Loucy (cell line): ENCODE data around the gene SIK1.

Experiments
- H2AFZ ChIP-seq: fragments of 200-600 bp; sonication (generic); 2 replicates; pipeline ENCODE4 v1.6.0; 2016; ENCODE audit warnings: antibody characterized with exemption, mild to moderate bottlenecking, low read length, moderate library complexity
- H3F3A ChIP-seq: fragments of 200-600 bp; 2 replicates; pipeline ENCODE4 v1.6.0; 2016; ENCODE audit warnings: antibody characterized with exemption, low read depth, mild to moderate bottlenecking
- H3K27me3 ChIP-seq: fragments of 200-600 bp; sonication (generic); 2 replicates; pipeline ENCODE4 v1.6.1; 2014; ENCODE audit warnings: low read length, mild to moderate bottlenecking; ENCODE audit not compliant: insufficient read depth, poor library complexity, severe bottlenecking
- H3K36me3 ChIP-seq: fragments of 200-600 bp; sonication (generic); 2 replicates; pipeline ENCODE4 v1.6.1; 2016; ENCODE audit warnings: low read length; ENCODE audit not compliant: insufficient read depth
- H3K4me1 ChIP-seq: fragments of 200-600 bp; sonication (generic); 2 replicates; pipeline ENCODE4 v1.5.1; 2014; ENCODE audit warnings: low read length, mild to moderate bottlenecking; ENCODE audit not compliant: insufficient read depth, poor library complexity, severe bottlenecking
- H3K4me2 ChIP-seq: fragments of 200-600 bp; sonication (generic); 2 replicates; pipeline ENCODE4 v1.6.0; 2014; ENCODE audit warnings: antibody characterized with exemption, low read length, low read depth, mild to moderate bottlenecking; ENCODE audit not compliant: poor library complexity, severe bottlenecking
- H3K4me3 ChIP-seq: fragments of 200-600 bp; sonication (generic); 2 replicates; pipeline ENCODE4 v1.5.1; 2014; ENCODE audit warnings: low read length, mild to moderate bottlenecking, mixed read lengths; ENCODE audit not compliant: poor library complexity, severe bottlenecking
- H3K79me2 ChIP-seq: fragments of 200-600 bp; sonication (generic); 2 replicates; pipeline ENCODE4 v1.6.1; 2014; ENCODE audit warnings: low read length; ENCODE audit not compliant: insufficient read depth
- H3K9ac ChIP-seq: fragments of 200-600 bp; sonication (generic); 2 replicates; pipeline ENCODE4 v1.6.0; 2014; ENCODE audit warnings: mild to moderate bottlenecking, low read depth, low read length, moderate library complexity; ENCODE audit not compliant: poor library complexity, severe bottlenecking
- H3K9me2 ChIP-seq: fragments of 200-600 bp; sonication (generic); replicated peaks from 2 replicates; pipeline ENCODE4 v1.6.1; 2016; ENCODE audit warnings: low read depth, low read length, mixed read lengths
- H3K9me3 ChIP-seq: fragments of 200-600 bp; sonication (generic); 2 replicates; pipeline ENCODE4 v1.6.1; 2014; ENCODE audit warnings: mild to moderate bottlenecking, antibody characterized with exemption, low read length, low read depth; ENCODE audit not compliant: insufficient read depth
- H4K20me1 ChIP-seq: fragments of 200-600 bp; sonication (generic); 2 replicates; pipeline ENCODE4 v1.6.0; 2014; ENCODE audit warnings: antibody characterized with exemption, low read length, mild to moderate bottlenecking; ENCODE audit not compliant: insufficient read depth, poor library complexity, severe bottlenecking
- EZH2phosphoT487 ChIP-seq: fragments of 200-600 bp; IDR thresholded peaks from 2 replicates; pipeline ENCODE4 v1.6.1; 2018; ENCODE audit warnings: antibody characterized with exemption, mild to moderate bottlenecking, moderate library complexity, borderline replicate concordance
- TF ChIP-seq, protein P1 (sequence below): fragments of 200-600 bp; sonication (generic); conservative IDR thresholded peaks from 2 replicates; pipeline ENCODE4 v1.5.1; 2014; ENCODE audit warnings: mild to moderate bottlenecking, antibody characterized with exemption, low read length

Gene SIK1

DNA sequence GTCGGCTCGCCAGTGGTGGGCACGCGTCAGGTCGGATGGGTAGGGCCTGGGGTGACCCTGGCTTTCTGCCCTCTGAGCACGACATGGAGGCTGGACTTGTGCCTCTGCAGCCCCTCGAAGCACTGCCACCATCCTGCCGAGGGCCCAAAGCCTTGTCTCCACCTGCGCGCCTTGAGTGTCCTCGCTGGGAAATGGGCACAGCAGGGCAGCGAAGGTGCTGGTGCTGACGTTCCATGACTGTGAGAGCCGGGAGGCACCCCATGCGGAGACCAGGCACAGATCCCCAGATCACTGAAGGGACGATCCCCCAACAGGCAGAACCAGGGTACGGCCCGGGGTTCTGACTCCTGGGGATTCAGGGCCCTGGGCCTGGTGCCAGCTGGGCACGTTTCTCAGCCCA lies 60.3 kb downstream of the SIK1 start:
- Histone ChIP-seq H3K79me2 (no peaks in the 10 kb centered on the region), H3K4me2 (no peak overlapping the region)

DNA sequence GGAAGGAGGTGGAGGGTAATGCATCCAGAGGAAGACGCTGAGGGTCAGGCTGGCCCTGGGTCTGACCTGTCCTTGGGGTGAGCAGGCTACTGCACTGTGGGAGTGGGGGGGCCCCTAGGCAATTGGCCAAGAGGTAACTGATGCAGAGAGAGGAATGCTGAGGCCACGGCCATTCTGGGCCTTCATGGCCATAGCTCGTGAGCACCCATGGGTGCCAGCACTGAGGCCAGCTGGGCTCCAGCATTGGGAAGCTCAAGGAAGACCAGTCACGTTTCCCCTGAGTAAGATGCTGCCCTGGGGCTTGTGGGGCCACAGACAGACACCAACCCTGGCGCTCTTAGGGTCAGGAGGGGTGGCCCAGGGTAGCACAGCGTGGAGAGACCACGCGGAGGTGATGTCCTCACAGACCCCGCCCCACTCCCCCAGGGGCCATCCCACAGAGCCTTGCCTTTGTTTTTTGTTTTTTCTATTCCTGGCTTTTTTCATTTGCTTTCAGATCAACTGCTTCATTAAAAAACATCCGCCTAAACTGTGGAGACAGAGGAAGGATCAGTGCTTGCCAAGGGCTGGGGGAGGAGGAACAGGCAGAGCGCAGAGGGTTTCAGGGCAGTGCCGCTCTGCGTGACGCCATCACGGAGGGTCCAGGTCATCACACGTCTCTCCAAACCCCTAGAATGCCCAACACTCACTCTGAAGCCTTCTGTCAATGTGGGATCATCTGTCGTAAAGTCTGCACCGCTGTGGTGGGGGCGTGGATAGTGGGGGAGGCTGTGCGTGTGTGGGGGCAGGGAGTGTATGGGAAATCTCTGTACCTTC lies 61.1 kb downstream of the SIK1 start:
- H3K9me2 ChIP-seq = no peaks in the 10 kb centered on the region
- H3K79me2 ChIP-seq = no peaks in the 10 kb centered on the region; the same call in 1 of the 2 replicates
- no peak overlapping the region for H3K4me2 ChIP-seq
- no peak overlapping the region for H2AFZ ChIP-seq
- H3K4me1 ChIP-seq = peaks cover 35% of the 10 kb centered on the region
- H3K27me3 ChIP-seq = no peaks in the 10 kb centered on the region
- no peak overlapping the region for H3K4me3 ChIP-seq
- no peak for TF ChIP-seq EZH2phosphoT487
- TF ChIP-seq, protein P1, sequence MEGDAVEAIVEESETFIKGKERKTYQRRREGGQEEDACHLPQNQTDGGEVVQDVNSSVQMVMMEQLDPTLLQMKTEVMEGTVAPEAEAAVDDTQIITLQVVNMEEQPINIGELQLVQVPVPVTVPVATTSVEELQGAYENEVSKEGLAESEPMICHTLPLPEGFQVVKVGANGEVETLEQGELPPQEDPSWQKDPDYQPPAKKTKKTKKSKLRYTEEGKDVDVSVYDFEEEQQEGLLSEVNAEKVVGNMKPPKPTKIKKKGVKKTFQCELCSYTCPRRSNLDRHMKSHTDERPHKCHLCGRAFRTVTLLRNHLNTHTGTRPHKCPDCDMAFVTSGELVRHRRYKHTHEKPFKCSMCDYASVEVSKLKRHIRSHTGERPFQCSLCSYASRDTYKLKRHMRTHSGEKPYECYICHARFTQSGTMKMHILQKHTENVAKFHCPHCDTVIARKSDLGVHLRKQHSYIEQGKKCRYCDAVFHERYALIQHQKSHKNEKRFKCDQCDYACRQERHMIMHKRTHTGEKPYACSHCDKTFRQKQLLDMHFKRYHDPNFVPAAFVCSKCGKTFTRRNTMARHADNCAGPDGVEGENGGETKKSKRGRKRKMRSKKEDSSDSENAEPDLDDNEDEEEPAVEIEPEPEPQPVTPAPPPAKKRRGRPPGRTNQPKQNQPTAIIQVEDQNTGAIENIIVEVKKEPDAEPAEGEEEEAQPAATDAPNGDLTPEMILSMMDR = no peak
- no peaks in the 10 kb centered on the region for H4K20me1 ChIP-seq
- H3K9ac ChIP-seq = no peak overlapping the region
- no peaks in the 10 kb centered on the region for H3K9me3 ChIP-seq
- H3F3A ChIP-seq = no peaks in the 10 kb centered on the region
- H3K36me3 ChIP-seq = no peaks in the 10 kb centered on the region

More for the DNA sequence above, 60.3 kb downstream of the SIK1 start:
- H2AFZ ChIP-seq = no peak overlapping the region
- H3F3A ChIP-seq = no peaks in the 10 kb centered on the region
- no peaks in the 10 kb centered on the region for H3K9me3 ChIP-seq
- H3K4me1 ChIP-seq = peaks cover 31% of the 10 kb centered on the region
- no peaks in the 10 kb centered on the region for H3K36me3 ChIP-seq
- H3K4me3 ChIP-seq = no peak overlapping the region
- H3K9ac ChIP-seq = no peak overlapping the region
- TF ChIP-seq, protein P1 = no peak
- TF ChIP-seq EZH2phosphoT487 = no peak
- H4K20me1 ChIP-seq = no peaks in the 10 kb centered on the region
- no peaks in the 10 kb centered on the region for H3K27me3 ChIP-seq
- H3K9me2 ChIP-seq = no peaks in the 10 kb centered on the region

DNA sequence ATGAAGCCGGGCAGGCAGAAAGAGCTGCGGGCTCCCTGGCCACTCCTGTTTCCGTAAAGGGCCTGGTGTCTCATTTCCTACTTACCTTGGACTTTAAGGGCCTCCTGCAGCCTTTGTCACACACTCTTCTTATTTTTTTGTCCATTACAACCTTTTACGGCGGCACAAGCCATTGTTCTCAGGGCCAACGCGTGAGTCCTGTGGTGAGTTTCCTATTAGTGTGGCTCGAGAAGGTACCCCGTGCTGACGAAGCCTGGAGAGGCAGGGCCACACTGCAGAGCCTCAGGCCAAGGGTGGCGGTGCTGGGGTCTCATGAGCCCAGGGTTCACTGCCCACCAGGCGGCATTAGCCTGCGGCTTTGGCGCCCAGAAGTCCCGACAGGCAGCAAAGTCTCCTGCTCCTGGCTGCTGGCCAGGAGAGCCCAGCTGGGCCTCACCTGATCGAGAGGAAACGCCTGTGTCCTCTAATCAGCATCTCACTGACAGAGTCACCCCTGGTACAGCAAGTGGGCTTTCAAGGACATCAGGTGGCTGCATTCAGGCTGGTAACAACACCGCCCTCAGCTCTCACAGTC lies 62.0 kb downstream of the SIK1 start:
- Histone ChIP-seq H3K4me2 (no peak overlapping the region), H3K4me1 (peaks cover 39% of the 10 kb centered on the region)

More for the DNA sequence above, 62.0 kb downstream of the SIK1 start:
- H3F3A ChIP-seq = no peaks in the 10 kb centered on the region
- no peak overlapping the region for H3K4me3 ChIP-seq
- H3K9ac ChIP-seq = no peak overlapping the region
- H3K9me3 ChIP-seq = no peaks in the 10 kb centered on the region
- no peaks in the 10 kb centered on the region; the same call in 1 of the 2 replicates for H3K79me2 ChIP-seq
- no peak overlapping the region for H2AFZ ChIP-seq
- H3K36me3 ChIP-seq = no peaks in the 10 kb centered on the region
- H3K27me3 ChIP-seq = no peaks in the 10 kb centered on the region
- no peak for TF ChIP-seq EZH2phosphoT487
- TF ChIP-seq, protein P1 = no peak
- no peaks in the 10 kb centered on the region for H3K9me2 ChIP-seq
- H4K20me1 ChIP-seq = no peaks in the 10 kb centered on the region
